IMR-90 (cell line): ENCODE measurements around the gene GRAMD2A.

ENCODE experiments used
- BHLHE40 ChIP-seq: fragments of 150-350 bp; IDR thresholded peaks from 2 replicates; pipeline ENCODE4 v1.6.1; 2016; ENCODE audit warnings: mild to moderate bottlenecking, low read depth, low read length
- CHD1 ChIP-seq: IDR thresholded peaks from 2 replicates; pipeline ENCODE4 v1.6.1; 2012; ENCODE audit warnings: low read depth, low read length, improper control_type of control experiment
- CTCF ChIP-seq: conservative IDR thresholded peaks from 2 replicates; pipeline ENCODE4 v1.5.1; 2012; ENCODE audit warnings: mild to moderate bottlenecking, low read depth, low read length, improper control_type of control experiment
- MAFK ChIP-seq: IDR thresholded peaks from 2 replicates; pipeline ENCODE4 v1.6.1; 2012; ENCODE audit warnings: low read depth, low read length, improper control_type of control experiment
- MXI1 ChIP-seq: IDR thresholded peaks from 2 replicates; pipeline ENCODE4 v1.6.1; 2012; ENCODE audit warnings: low read depth, mild to moderate bottlenecking, low read length, moderate library complexity, borderline replicate concordance
- POLR2A ChIP-seq: IDR thresholded peaks from 2 replicates; pipeline ENCODE4 v1.6.1; 2012; ENCODE audit warnings: mild to moderate bottlenecking, low read depth, low read length
- RAD21 ChIP-seq: IDR thresholded peaks from 2 replicates; pipeline ENCODE4 v1.6.1; 2012; ENCODE audit warnings: low read length, improper control_type of control experiment
- RCOR1 ChIP-seq: IDR thresholded peaks from 2 replicates; pipeline ENCODE4 v1.6.1; 2012; ENCODE audit warnings: mild to moderate bottlenecking, low read length, improper control_type of control experiment; ENCODE audit not compliant: insufficient replicate concordance
- SMC3 ChIP-seq: fragments of 150-350 bp; IDR thresholded peaks from 2 replicates; pipeline ENCODE4 v1.6.1; 2016; ENCODE audit warnings: low read depth, mild to moderate bottlenecking, antibody characterized with exemption, low read length, moderate library complexity

GRCh38 chr15:72161361-72162132 is 36.0 kb downstream of the GRAMD2A start:
- TF ChIP-seq CTCF (no peak), POLR2A (no peak), RAD21 (no peak), BHLHE40 (no peak), CHD1 (no peak), MXI1 (no peak), SMC3 (no peak), MAFK (no peak), RCOR1 (no peak)
